ENCODE measurements around the gene DCC. TPM values are rescaled to one million over a fixed set of nuclear protein-coding genes. Genes with fewer than 3 reads are reported as not detected.

Gene DCC
- polyA plus RNA-seq, 1 donor: 0.58 TPM

DNA sequence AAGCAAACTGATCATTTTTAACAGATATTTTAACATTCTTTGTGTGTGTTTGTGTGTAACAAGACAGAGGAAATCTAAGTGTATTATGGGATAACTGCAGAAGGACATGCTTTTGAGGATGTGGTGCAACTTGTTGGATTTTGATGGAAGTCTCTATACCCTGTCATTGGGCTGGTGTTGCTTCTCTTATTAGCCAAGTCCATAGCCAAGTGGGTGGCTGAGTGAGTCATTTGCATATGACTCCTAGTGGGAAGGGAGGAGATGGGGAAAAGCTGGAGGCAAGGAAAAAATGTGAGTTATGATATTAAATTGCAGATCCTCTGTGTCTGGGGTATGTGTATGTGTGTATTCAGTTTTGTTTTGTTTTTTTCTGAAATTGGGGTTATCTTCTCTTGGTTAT, 879.9 kb downstream of the DCC start:
- H3K4me3 ChIP-seq (ENCODE audit: low read length): no peak overlapping the region
- no peak overlapping the region for H3K27ac ChIP-seq (ENCODE audit: low read length)
- H3K27me3 ChIP-seq (ENCODE audit: control insufficient read depth, insufficient read depth, low read length): no peaks in the 10 kb centered on the region
- no peaks in the 10 kb centered on the region for H3K9me3 ChIP-seq (ENCODE audit: control insufficient read depth, low read depth, low read length)
- no peaks in the 10 kb centered on the region for H3K36me3 ChIP-seq (ENCODE audit: control insufficient read depth, insufficient read depth, low read length)
- no peaks in the 10 kb centered on the region for H3K4me1 ChIP-seq (ENCODE audit: control insufficient read depth, insufficient read depth, low read length)
- no peak for DNase-seq

DNA sequence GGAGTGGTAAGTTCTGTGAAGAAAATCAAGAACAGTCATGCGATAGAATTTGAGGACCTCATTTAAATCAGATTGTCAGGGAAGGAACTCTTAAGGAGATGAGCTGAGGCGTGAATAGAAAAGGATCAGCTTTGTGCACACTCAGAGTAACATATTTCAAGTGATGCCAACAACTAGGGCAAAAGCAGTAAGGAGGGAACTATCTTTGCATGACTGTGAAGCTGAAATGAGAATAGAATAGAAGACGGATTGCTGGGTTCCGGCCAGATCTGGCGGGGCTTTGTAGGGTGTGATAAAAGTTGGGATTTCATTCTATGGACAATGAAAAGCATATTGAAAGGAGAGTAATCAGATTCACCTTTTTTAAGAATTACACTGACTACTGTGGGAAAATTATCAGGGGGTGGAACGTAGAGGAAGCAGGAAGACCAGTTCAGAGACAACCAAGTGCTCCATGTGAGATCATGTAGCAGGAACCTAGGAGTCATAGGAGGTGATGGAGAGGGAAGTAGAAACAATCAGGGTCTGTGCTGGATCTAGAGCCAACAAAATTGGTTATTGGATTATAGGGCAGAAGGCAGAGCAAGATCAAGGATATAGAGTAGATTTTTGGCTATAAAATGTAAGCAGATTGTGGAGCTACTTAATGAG, 884.3 kb downstream of the DCC start:
- no peak for DNase-seq
- Histone ChIP-seq H3K36me3 (ENCODE audit: control insufficient read depth, insufficient read depth, low read length) (no peaks in the 10 kb centered on the region), H3K9me3 (ENCODE audit: control insufficient read depth, low read depth, low read length) (no peaks in the 10 kb centered on the region), H3K27ac (ENCODE audit: low read length) (no peak overlapping the region), H3K4me1 (ENCODE audit: control insufficient read depth, insufficient read depth, low read length) (no peaks in the 10 kb centered on the region), H3K27me3 (ENCODE audit: control insufficient read depth, insufficient read depth, low read length) (no peaks in the 10 kb centered on the region), H3K4me3 (ENCODE audit: low read length) (no peak overlapping the region)
- WGBS (ENCODE audit: insufficient coverage, low lambda C conversion rate): 91% methylated on average over 4 of the region's 6 CpGs

DNA sequence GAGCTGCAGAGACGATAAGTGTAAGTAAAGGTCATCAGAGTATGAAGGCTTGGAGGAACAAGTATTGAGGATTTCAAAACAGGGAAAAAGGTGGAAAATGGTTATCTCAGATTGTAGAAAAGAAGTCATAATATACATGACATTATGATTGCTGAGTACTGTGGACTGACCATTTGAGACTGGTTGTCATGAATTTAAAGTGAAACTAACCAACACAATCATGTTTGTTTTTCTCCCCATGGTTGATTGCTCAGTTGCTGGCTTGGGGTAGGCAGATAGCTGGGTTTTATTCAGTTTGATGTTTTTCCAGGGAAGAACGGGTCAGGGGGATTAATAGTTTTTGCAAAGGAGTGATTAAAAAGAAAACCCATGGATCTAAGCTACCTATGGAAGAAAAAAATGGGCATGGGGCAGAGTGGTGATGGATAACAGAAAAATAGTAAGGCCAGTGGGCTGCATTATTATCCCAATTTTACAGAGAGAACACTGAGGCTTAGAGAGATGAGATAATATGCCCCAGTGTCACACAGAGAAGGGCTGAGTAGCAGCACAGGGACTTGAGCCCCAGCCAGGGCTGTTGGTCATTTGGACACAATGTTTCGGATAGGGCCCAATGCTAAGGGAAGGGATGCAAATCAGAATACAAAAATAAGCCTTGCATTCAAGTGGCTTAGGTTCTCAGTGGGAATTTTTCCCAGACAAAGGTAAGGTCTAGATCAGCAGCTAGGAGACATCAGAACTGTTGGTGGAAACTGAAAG, 885.7 kb downstream of the DCC start:
- Histone ChIP-seq H3K4me3 (ENCODE audit: low read length) (no peak overlapping the region), H3K36me3 (ENCODE audit: control insufficient read depth, insufficient read depth, low read length) (no peaks in the 10 kb centered on the region), H3K9me3 (ENCODE audit: control insufficient read depth, low read depth, low read length) (no peaks in the 10 kb centered on the region), H3K4me1 (ENCODE audit: control insufficient read depth, insufficient read depth, low read length) (no peaks in the 10 kb centered on the region), H3K27me3 (ENCODE audit: control insufficient read depth, insufficient read depth, low read length) (no peaks in the 10 kb centered on the region), H3K27ac (ENCODE audit: low read length) (no peak overlapping the region)
- DNase-seq: no peak
- 73% methylated on average over 1 of the region's 3 CpGs for WGBS (ENCODE audit: insufficient coverage, low lambda C conversion rate)

DNA sequence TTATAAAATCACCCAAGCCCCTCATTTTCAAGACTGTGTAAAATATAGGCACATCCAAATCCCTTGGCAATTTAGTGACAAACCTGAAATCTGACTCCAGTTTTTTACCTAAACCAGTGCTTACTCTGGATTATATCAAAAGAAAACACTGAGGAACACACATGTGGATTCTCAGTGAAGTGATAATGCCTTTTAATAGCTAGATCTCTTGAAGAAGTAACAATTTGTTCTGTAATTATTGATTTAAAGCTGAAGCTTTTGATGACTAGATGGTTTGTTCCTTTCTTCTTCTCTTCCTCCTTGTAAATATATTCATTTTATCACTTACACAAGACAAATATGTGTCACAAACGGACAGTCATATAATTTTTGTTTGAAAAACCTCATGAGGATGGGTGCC, 894.6 kb downstream of the DCC start:
- Histone ChIP-seq H3K27ac (ENCODE audit: low read length) (no peak overlapping the region), H3K4me3 (ENCODE audit: low read length) (no peak overlapping the region), H3K9me3 (ENCODE audit: control insufficient read depth, low read depth, low read length) (no peaks in the 10 kb centered on the region), H3K36me3 (ENCODE audit: control insufficient read depth, insufficient read depth, low read length) (no peaks in the 10 kb centered on the region), H3K4me1 (ENCODE audit: control insufficient read depth, insufficient read depth, low read length) (no peaks in the 10 kb centered on the region), H3K27me3 (ENCODE audit: control insufficient read depth, insufficient read depth, low read length) (no peaks in the 10 kb centered on the region)
- WGBS (ENCODE audit: insufficient coverage, low lambda C conversion rate): 50% methylated on average over 1 of the region's 1 CpG
- DNase-seq: no peak

DNA sequence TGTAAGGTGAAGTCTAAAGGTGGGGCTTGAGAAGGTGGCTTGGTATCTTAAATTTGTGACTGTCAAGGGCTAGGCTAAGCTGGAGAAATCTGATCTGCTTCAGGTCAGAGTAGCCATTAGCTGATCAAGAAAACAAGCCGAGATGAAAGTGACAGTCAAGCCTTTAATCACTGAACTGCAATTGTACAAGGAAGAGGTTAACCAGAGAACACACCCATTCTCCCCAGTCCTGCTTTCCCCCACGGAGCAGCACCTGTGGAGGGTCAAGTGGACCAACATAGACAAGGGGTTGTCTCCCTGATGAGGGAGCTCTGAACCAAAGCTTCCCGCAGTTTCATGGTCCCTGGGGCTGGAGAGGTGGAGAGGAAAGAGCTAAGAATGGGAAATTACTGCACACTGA, 901.2 kb downstream of the DCC start:
- WGBS (ENCODE audit: insufficient coverage, low lambda C conversion rate): no CpG with 5 or more reads among the region's 3 CpGs
- Histone ChIP-seq H3K36me3 (ENCODE audit: control insufficient read depth, insufficient read depth, low read length) (no peaks in the 10 kb centered on the region), H3K9me3 (ENCODE audit: control insufficient read depth, low read depth, low read length) (no peaks in the 10 kb centered on the region), H3K27me3 (ENCODE audit: control insufficient read depth, insufficient read depth, low read length) (no peaks in the 10 kb centered on the region), H3K4me3 (ENCODE audit: low read length) (no peak overlapping the region), H3K27ac (ENCODE audit: low read length) (no peak overlapping the region), H3K4me1 (ENCODE audit: control insufficient read depth, insufficient read depth, low read length) (no peaks in the 10 kb centered on the region)
- no peak for DNase-seq

DNA sequence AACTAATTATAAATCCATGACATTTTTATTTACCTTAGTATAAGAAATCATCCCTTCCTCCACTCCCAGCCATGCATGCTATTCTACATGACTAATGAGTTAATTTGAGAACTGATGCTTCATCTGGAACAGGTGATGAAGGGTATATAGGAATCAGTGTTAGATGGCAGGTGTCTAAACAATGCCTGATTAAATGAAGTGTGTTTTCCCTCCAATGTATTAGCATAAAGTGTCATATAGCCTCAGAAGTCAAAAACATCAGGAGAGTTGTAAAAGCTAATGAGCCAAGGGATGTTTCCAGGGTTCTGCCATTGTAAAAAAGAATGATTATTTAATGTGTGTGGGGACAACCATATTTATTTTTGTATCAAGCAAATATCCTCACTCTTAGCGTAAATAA, 913.8 kb downstream of the DCC start:
- Histone ChIP-seq H3K27me3 (ENCODE audit: control insufficient read depth, insufficient read depth, low read length) (no peaks in the 10 kb centered on the region), H3K27ac (ENCODE audit: low read length) (no peak overlapping the region), H3K36me3 (ENCODE audit: control insufficient read depth, insufficient read depth, low read length) (no peaks in the 10 kb centered on the region), H3K9me3 (ENCODE audit: control insufficient read depth, low read depth, low read length) (no peaks in the 10 kb centered on the region), H3K4me1 (ENCODE audit: control insufficient read depth, insufficient read depth, low read length) (no peaks in the 10 kb centered on the region), H3K4me3 (ENCODE audit: low read length) (no peak overlapping the region)
- DNase-seq: no peak
- 80% methylated on average over 1 of the region's 1 CpG for WGBS (ENCODE audit: insufficient coverage, low lambda C conversion rate)

DNA sequence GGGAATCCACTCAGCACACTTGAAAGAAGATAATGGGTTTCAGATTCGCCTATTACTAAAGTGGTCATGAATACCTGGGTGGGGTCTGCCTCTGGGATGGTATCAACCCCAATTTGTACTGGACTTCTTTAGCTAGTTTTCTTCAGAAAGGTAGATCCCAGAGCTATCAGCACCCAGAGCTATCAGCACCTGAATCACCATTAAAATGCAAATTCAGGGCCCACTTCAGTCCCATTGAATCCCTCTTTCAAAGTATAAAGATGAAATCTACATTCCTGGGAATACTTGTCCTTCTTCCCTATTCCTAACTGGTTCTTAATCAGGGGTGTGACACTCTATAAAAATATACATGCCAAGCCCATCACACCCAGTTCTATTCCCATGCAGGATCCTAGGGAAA, 914.3 kb downstream of the DCC start:
- WGBS (ENCODE audit: insufficient coverage, low lambda C conversion rate): no CpG with 5 or more reads among the region's 1 CpG

DNA sequence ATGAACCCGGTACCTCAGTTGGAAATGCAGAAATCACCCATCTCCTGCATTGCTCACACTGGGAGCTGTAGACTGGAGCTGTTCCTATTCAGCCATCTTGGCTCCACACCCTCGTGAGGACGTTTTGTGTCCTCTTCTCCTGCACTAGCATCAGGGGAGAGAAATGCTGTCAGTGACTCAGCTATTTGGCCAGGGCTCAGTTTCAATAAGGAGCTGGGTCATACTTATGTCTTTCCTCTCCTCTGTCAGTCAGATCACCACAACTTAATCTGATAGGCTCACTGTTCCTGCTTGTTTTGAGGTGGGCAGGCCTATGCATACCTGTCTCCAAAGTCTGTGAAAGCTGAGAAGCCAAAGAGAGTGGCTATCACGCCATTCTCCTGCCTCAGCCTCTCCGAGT, 921.2 kb downstream of the DCC start:
- Histone ChIP-seq H3K4me1 (ENCODE audit: control insufficient read depth, insufficient read depth, low read length) (no peaks in the 10 kb centered on the region), H3K9me3 (ENCODE audit: control insufficient read depth, low read depth, low read length) (peaks cover 4% of the 10 kb centered on the region), H3K36me3 (ENCODE audit: control insufficient read depth, insufficient read depth, low read length) (no peaks in the 10 kb centered on the region), H3K27me3 (ENCODE audit: control insufficient read depth, insufficient read depth, low read length) (no peaks in the 10 kb centered on the region), H3K4me3 (ENCODE audit: low read length) (no peak overlapping the region), H3K27ac (ENCODE audit: low read length) (no peak overlapping the region)
- no CpG with 5 or more reads among the region's 5 CpGs for WGBS (ENCODE audit: insufficient coverage, low lambda C conversion rate)
- DNase-seq: no peak

More for the DNA sequence above, 914.3 kb downstream of the DCC start:
- Histone ChIP-seq H3K36me3 (ENCODE audit: control insufficient read depth, insufficient read depth, low read length) (no peaks in the 10 kb centered on the region), H3K9me3 (ENCODE audit: control insufficient read depth, low read depth, low read length) (no peaks in the 10 kb centered on the region), H3K4me1 (ENCODE audit: control insufficient read depth, insufficient read depth, low read length) (no peaks in the 10 kb centered on the region), H3K4me3 (ENCODE audit: low read length) (no peak overlapping the region), H3K27me3 (ENCODE audit: control insufficient read depth, insufficient read depth, low read length) (no peaks in the 10 kb centered on the region), H3K27ac (ENCODE audit: low read length) (no peak overlapping the region)
- no peak for DNase-seq

DNA sequence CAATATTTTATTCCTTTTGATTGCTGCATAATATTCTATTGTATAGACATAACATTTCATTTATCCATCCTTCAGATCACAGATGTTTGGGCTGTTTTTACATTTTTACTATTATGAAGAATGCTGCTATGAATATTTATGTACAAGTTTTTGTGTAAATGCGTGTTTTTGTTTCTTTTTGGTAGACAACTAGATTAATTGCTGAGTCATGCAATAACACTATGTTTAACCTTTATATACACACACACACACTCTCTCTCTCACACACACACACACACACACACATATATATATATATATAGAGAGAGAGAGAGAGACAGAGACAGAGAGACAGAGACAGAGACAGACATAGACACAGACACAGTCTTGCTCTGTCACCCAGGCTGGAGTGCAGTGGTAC, 926.9 kb downstream of the DCC start:
- H3K27ac ChIP-seq (ENCODE audit: low read length): no peak overlapping the region
- 100% methylated on average over 1 of the region's 1 CpG for WGBS (ENCODE audit: insufficient coverage, low lambda C conversion rate)
- H3K27me3 ChIP-seq (ENCODE audit: control insufficient read depth, insufficient read depth, low read length): no peaks in the 10 kb centered on the region
- H3K4me3 ChIP-seq (ENCODE audit: low read length): no peak overlapping the region
- H3K4me1 ChIP-seq (ENCODE audit: control insufficient read depth, insufficient read depth, low read length): no peaks in the 10 kb centered on the region
- no peaks in the 10 kb centered on the region for H3K36me3 ChIP-seq (ENCODE audit: control insufficient read depth, insufficient read depth, low read length)
- no peak for DNase-seq
- no peaks in the 10 kb centered on the region for H3K9me3 ChIP-seq (ENCODE audit: control insufficient read depth, low read depth, low read length)

DNA sequence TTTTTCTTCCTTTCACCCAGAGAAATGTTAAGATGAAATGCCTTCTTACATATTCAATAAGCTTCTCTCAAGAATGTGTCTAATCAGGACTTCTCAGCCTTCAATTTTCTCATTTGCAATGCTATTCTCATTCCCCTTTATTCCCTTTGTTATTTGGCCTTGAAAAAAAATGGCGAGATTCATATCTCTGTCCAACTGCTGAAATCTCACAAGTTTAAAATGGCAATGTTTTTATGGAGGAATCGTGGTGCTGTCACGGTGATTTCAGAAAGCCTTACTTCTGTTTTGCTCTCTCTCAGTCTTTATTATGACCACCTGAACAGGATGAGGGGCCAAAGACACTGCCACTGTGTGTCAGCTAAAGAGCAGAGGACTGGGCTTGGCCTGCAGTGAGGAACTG, 928.5 kb downstream of the DCC start:
- Histone ChIP-seq H3K36me3 (ENCODE audit: control insufficient read depth, insufficient read depth, low read length) (no peaks in the 10 kb centered on the region), H3K27ac (ENCODE audit: low read length) (no peak overlapping the region), H3K27me3 (ENCODE audit: control insufficient read depth, insufficient read depth, low read length) (no peaks in the 10 kb centered on the region), H3K9me3 (ENCODE audit: control insufficient read depth, low read depth, low read length) (no peaks in the 10 kb centered on the region), H3K4me1 (ENCODE audit: control insufficient read depth, insufficient read depth, low read length) (no peaks in the 10 kb centered on the region), H3K4me3 (ENCODE audit: low read length) (no peak overlapping the region)
- DNase-seq: no peak
- WGBS (ENCODE audit: insufficient coverage, low lambda C conversion rate): 67% methylated on average over 3 of the region's 3 CpGs

DNA sequence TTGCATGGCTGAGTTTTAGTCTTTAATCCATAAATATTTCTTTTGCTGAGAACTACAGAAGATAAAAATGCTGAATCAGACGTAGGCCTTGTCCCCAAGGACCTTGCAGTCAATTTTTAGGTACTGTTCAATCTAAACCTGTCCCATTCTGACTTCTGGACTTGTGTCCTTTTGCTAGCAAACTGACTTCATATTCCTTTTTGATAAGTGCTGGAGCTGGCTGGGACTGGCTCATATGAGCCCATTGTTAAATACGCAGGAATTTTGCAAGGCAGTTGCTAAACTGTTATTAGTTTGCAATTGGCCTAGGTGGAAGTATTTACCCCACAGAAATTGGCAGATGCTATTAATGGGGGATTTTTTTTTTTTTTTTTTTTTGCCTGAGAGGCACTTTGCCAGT, 941.4 kb downstream of the DCC start:
- H3K4me1 ChIP-seq (ENCODE audit: control insufficient read depth, insufficient read depth, low read length): no peaks in the 10 kb centered on the region
- DNase-seq: no peak
- H3K27ac ChIP-seq (ENCODE audit: low read length): no peak overlapping the region
- WGBS (ENCODE audit: insufficient coverage, low lambda C conversion rate): no CpG with 5 or more reads among the region's 2 CpGs
- H3K4me3 ChIP-seq (ENCODE audit: low read length): no peak overlapping the region
- H3K27me3 ChIP-seq (ENCODE audit: control insufficient read depth, insufficient read depth, low read length): no peaks in the 10 kb centered on the region
- H3K9me3 ChIP-seq (ENCODE audit: control insufficient read depth, low read depth, low read length): no peaks in the 10 kb centered on the region
- H3K36me3 ChIP-seq (ENCODE audit: control insufficient read depth, insufficient read depth, low read length): no peaks in the 10 kb centered on the region
